Adrenal gland (tissue), 12 donors: Measurements from ENCODE around the gene SLC23A1. TPM values are rescaled to one million over a fixed set of nuclear protein-coding genes. Genes with fewer than 3 reads are reported as not detected.
"Not testable (repeated sequence)": the region's sequence is repeated elsewhere in the genome, so short reads cannot be mapped to it uniquely, and the experiment has no call there.

Experiments
- DNase-seq, 7 donors: peaks; one replicate each; pipeline ENCODE4 v3.0.0-alpha.2; 2019 to 2020
- H3K27ac ChIP-seq, 5 donors: fragments of 200-600 bp; sonication (generic) in 4 of 5; 1 replicate in 3 of 5; 2 replicates in 2 of 5; pipeline versions ENCODE4 v1.5.1 to v1.8.0; 2016 to 2020; ENCODE audit warnings: mild to moderate bottlenecking in 1 of 5
- H3K27me3 ChIP-seq: fragments of 200-600 bp; 2 replicates; pipeline ENCODE4 v1.8.0; 2021
- H3K36me3 ChIP-seq, 2 donors: fragments of 200-600 bp; replicated peaks in 1 of 2; 1 replicate in 1 of 2; 2 replicates in 1 of 2; pipeline versions ENCODE4 v1.5.1 to v1.8.0; 2018 to 2022
- H3K4me1 ChIP-seq, 2 donors: fragments of 200-600 bp; replicated peaks in 1 of 2; 1 replicate in 1 of 2; 2 replicates in 1 of 2; pipeline versions ENCODE4 v1.5.1 to v1.8.0; 2018 to 2021
- H3K4me3 ChIP-seq, 4 donors: fragments of 200-600 bp; sonication (generic) in 3 of 4; one replicate each; pipeline ENCODE4 v1.5.1; 2016 to 2018
- H3K9me3 ChIP-seq, 3 donors: fragments of 200-600 bp; sonication (generic) in 1 of 3; replicated peaks in 1 of 3; 1 replicate in 2 of 3; 2 replicates in 1 of 3; pipeline versions ENCODE4 v1.5.1 to v1.8.0; 2016 to 2021
- CTCF ChIP-seq, 6 experiments: fragments of 450-650 bp in 4 of 6; fragments of 200-600 bp in 2 of 6; sonication (generic) in 1 of 6; IDR thresholded peaks; 1 replicate in 5 of 6; 2 replicates in 1 of 6; pipeline versions ENCODE4 v1.5.1 to v1.8.0; 2016 to 2021; ENCODE audit warnings: antibody characterized with exemption in 6 of 6, mild to moderate bottlenecking in 2 of 6, moderate library complexity in 1 of 6
- POLR2A ChIP-seq, 2 donors: fragments of 450-650 bp; IDR thresholded peaks; one replicate each; pipeline ENCODE4 v1.6.1; 2017; ENCODE audit warnings: antibody characterized with exemption in 2 of 2, mild to moderate bottlenecking in 2 of 2, moderate library complexity in 1 of 2
- WGBS, 4 donors: extraction: QIAGEN DNeasy Blood & Tissue Kit in 2 of 4; methylation state at CpG; one replicate each; pipeline versions ENCODE4 v1.1.5 to v1.1.7; 2013 to 2017; 5-methylcytosine and 5-hydroxymethylcytosine counted together
- intact Hi-C, 2 donors: fragments of 100-400 bp; cut with DNase I; formaldehyde crosslinking; loops; one replicate each; pipeline versions ENCODE4 v1.14.1 to v1.15.0; 2022 to 2023
- polyA plus RNA-seq, 3 donors: library from polyadenylated mRNA; stranded (reverse); fragments of 200-250 nt in 2 of 3; fragments of 350-450 nt in 1 of 3; fragmentation: Illumina TruSeq in 1 of 3; extraction: RNeasy Lipid Tissue Mini Kit (QIAGEN cat#74804) in 1 of 3; gene quantifications; one replicate each; pipeline ENCODE4 v1.2.3, GENCODE V29; 2013 to 2014
- total RNA-seq, 9 donors: library from RNA; depleted of rRNA in 4 of 9; stranded (reverse); fragments of >200 nt in 4 of 9; fragments of 120-200 nt in 1 of 9; fragmentation: NEBNext Ultra II Directional in 1 of 9; extraction: Animal tissue kit (Norgen Biotek cat#: 25700) in 1 of 9; gene quantifications; one replicate each; pipeline versions ENCODE4 v1.1.0 to v1.2.4, GENCODE V29; 2013 to 2023
- donor health status: healthy with polysubstance abuse.
- donor health status: Bipolar disorder and iron deficiency.
- donor health status: DM: yes; HTN: yes; CAD: no.
- donor health status: DM: no; HTN: no; CAD: no.
- donor health status: DM: no; HTN: no; CAD: no.
- donor health status: DM: yes; HTN: yes; CAD: no.

Gene SLC23A1
- total and polyA plus RNA-seq, 12 donors, result 0.06 to 0.46 (median 0.14) TPM; not detected in 8

DNA sequence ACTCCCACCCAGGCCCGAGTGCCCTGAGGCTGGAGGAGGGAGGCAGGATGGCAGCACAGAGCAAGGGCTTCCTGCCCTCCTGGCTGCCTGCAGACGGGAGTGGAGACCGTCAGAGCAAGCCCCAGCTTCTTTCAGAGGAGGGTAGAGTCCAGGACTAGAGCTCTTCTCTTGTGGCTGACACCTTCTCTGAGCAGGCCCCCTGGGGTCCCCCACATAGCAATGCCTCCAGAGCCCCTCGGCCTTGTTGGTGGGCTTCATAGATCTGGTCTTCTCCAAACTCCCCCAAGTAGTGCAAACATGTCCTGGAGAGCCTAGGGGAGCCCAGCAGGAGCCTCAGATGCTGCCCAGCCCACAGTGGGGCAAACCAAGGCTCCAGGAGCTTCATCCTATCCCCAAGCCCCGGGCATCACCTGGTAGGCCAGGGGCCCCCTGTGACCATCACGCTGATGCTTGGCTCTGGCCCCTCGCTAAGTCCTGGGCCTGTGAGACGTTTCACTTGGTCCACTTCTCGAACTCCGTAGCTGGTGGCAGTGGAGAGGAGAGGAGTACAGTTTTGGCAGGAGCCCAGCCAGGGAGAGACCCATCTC lies 4.6 kb upstream of the SLC23A1 start:
- TF ChIP-seq CTCF (IDR thresholded peaks at IDR 0.05) (no peak), POLR2A (IDR thresholded peaks at IDR 0.05) (no peak)
- Histone ChIP-seq H3K27ac (no peak overlapping the region), H3K4me3 (no peak overlapping the region), H3K27me3 (no peaks in the 10 kb centered on the region), H3K4me1 (peaks cover 4 to 10% of the 10 kb centered on the region in 2 donors), H3K36me3 (no peaks in the 10 kb centered on the region), H3K9me3 (no peaks in the 10 kb centered on the region)
- no peak for DNase-seq
- 51 to 70% (median 57%) methylated on average over 8 to 10 of the region's 10 CpGs for WGBS, 4 donors
- intact Hi-C loops, result no loop called here

DNA sequence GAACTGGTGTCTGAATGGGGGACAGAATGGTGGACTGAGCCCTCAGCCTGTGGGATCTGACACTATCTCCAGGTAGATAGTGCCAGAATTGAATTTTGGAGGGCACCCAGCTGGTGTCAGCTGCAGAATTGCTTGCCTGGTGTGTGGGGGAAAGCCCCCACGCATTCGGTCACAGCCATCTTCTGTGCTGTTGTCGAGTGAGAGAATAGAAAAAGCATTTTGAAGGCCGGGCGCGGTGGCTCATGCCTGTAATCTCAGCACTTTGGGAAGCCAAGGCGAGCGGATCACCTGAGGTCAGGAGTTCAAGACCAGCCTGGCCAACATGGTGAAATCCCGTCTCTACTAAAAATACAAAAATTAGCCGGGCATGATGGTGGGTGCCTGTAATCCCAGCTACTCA lies 3.9 kb upstream of the SLC23A1 start:
- intact Hi-C loops, result not testable (repeated sequence)

DNA sequence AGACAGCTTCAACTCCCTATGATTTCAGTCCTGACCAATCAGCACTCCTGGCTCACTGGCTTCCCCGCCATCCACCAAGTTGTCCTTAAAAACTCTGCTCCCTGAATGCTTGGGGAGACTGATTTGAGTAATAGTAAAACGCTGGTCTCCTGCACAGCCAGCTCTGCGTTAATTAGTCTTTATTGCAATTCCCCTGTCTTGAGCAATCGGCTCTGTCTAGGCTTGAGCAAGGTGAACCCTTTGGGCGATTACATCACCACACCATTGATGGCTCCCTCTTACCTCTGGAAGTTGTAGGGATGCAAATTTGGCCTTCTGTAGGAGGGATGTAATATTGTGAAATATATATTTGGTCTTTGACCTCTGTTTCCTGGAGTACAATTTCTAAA lies 2.9 kb upstream of the SLC23A1 start:
- WGBS, 4 donors, result 87 to 93% (median 90%) methylated on average over 5 of the region's 5 CpGs
- Histone ChIP-seq H3K27ac (no peak overlapping the region), H3K4me1 (peaks cover 0 to 5% of the 10 kb centered on the region in 2 donors), H3K36me3 (no peaks in the 10 kb centered on the region), H3K9me3 (no peaks in the 10 kb centered on the region), H3K27me3 (no peaks in the 10 kb centered on the region), H3K4me3 (no peak overlapping the region)
- DNase-seq, result no peak
- TF ChIP-seq CTCF (IDR thresholded peaks at IDR 0.05) (no peak), POLR2A (IDR thresholded peaks at IDR 0.05) (no peak)
- intact Hi-C loops, result no loop called here

More for the DNA sequence above, 3.9 kb upstream of the SLC23A1 start:
- not testable (repeated sequence) for H3K27ac ChIP-seq, H3K36me3 ChIP-seq, H3K4me1 ChIP-seq, H3K27me3 ChIP-seq, H3K9me3 ChIP-seq, H3K4me3 ChIP-seq
- 93 to 96% (median 95%) methylated on average over 9 to 10 of the region's 10 CpGs for WGBS, 4 donors
- peak in 1 of 7 donors; percentile 3 for DNase-seq

- intact Hi-C loops, result no loop called here
- no peak for TF ChIP-seq POLR2A (IDR thresholded peaks at IDR 0.05)
- no peak for TF ChIP-seq CTCF (IDR thresholded peaks at IDR 0.05)
- WGBS, 4 donors, result 50 to 66% (median 50%) methylated on average over 8 of the region's 8 CpGs
- Histone ChIP-seq H3K36me3 (no peaks in the 10 kb centered on the region), H3K27me3 (no peaks in the 10 kb centered on the region), H3K4me1 (peaks cover 0 to 5% of the 10 kb centered on the region in 2 donors), H3K4me3 (peak overlapping the region in 1 of 4 donors; percentile 35), H3K27ac (peak overlapping the region in 2 of 5 donors; percentile 47 to 48), H3K9me3 (no peaks in the 10 kb centered on the region)
- DNase-seq, result no peak
These were observed 2.3 kb upstream of the SLC23A1 start for GRCh38 chr5:139385061-139386049.
